Fibroblast of lung (primary cell): ENCODE results near the gene TMEM217. TPM values are rescaled to one million over a fixed set of nuclear protein-coding genes. Genes with fewer than 3 reads are reported as not detected.
A peak's percentile ranks its signal among the peaks of the same experiment; 100 is the strongest.

Experiments used
- DNase-seq, 2 donors: peaks; one replicate each; pipeline versions ENCODE4 v3.0.0 to v3.0.0-alpha.2; 2010; ENCODE audit warnings: low read depth in 2 of 2
- H2AFZ ChIP-seq: 2 replicates; pipeline ENCODE4 v1.5.1; 2012; ENCODE audit warnings: low read length, control low read depth, inconsistent platforms
- H3K27ac ChIP-seq: 2 replicates; pipeline ENCODE4 v1.5.1; 2011; ENCODE audit warnings: low read length, control low read depth; ENCODE audit not compliant: insufficient read depth
- H3K27me3 ChIP-seq: 2 replicates; pipeline ENCODE4 v1.5.1; 2011; ENCODE audit warnings: mild to moderate bottlenecking, low read length; ENCODE audit not compliant: control insufficient read depth, insufficient read depth
- H3K36me3 ChIP-seq: 2 replicates; pipeline ENCODE4 v1.5.1; 2011; ENCODE audit warnings: low read length; ENCODE audit not compliant: control insufficient read depth, insufficient read depth
- H3K4me1 ChIP-seq: 2 replicates; pipeline ENCODE4 v1.5.1; 2011; ENCODE audit warnings: low read length; ENCODE audit not compliant: control insufficient read depth, insufficient read depth; ENCODE audit errors: extremely low read depth
- H3K4me2 ChIP-seq: 2 replicates; pipeline ENCODE4 v1.5.1; 2011; ENCODE audit warnings: low read length, control low read depth; ENCODE audit not compliant: insufficient read depth; ENCODE audit errors: extremely low read depth
- H3K4me3 ChIP-seq, 4 experiments: fragments of 200-600 bp in 1 of 4; sonication (generic) in 1 of 4; replicated peaks in 1 of 4; 2 replicates each; pipeline ENCODE4 v1.5.1; 2011 to 2016; ENCODE audit warnings: low read length in 4 of 4, low read depth in 3 of 4, mild to moderate bottlenecking in 3 of 4, control low read depth in 2 of 4, inconsistent platforms in 1 of 4, mixed read lengths in 1 of 4; ENCODE audit not compliant: insufficient read depth in 1 of 4; ENCODE audit errors: control extremely low read depth in 1 of 4
- H3K79me2 ChIP-seq: 2 replicates; pipeline ENCODE4 v1.5.1; 2012; ENCODE audit warnings: mild to moderate bottlenecking, low read length, inconsistent platforms; ENCODE audit not compliant: control insufficient read depth, insufficient read depth
- H3K9ac ChIP-seq: 2 replicates; pipeline ENCODE4 v1.5.1; 2011; ENCODE audit warnings: mild to moderate bottlenecking, low read length, control low read depth; ENCODE audit not compliant: insufficient read depth
- H3K9me3 ChIP-seq: 2 replicates; pipeline ENCODE4 v1.5.1; 2012; ENCODE audit warnings: low read depth, low read length; ENCODE audit not compliant: control insufficient read depth, insufficient read depth
- H4K20me1 ChIP-seq: 2 replicates; pipeline ENCODE4 v1.5.1; 2011; ENCODE audit warnings: low read length; ENCODE audit not compliant: control insufficient read depth, insufficient read depth; ENCODE audit errors: extremely low read depth
- CTCF ChIP-seq, 2 donors: IDR thresholded peaks in 1 of 2; conservative IDR thresholded peaks in 1 of 2; 1 replicate in 1 of 2; 2 replicates in 1 of 2; pipeline ENCODE4 v1.5.1; 2011 to 2012; ENCODE audit warnings: low read length in 2 of 2, control low read depth in 1 of 2, inconsistent platforms in 1 of 2, low read depth in 1 of 2, mild to moderate bottlenecking in 1 of 2
- EZH2 ChIP-seq: IDR thresholded peaks from 2 replicates; pipeline ENCODE4 v1.5.1; 2012; ENCODE audit warnings: low read length, control low read depth, mild to moderate bottlenecking; ENCODE audit errors: missing control alignments
- polyA plus RNA-seq, 2 donors: library from polyadenylated mRNA; depleted of rRNA in 1 of 2; stranded (reverse) in 1 of 2; unstranded in 1 of 2; fragments of >200 nt; gene quantifications; 2 replicates each; pipeline ENCODE4 v1.2.1, GENCODE V29; 2011 to 2012; ENCODE audit warnings: missing spikeins in 1 of 2
- total RNA-seq: library from RNA; depleted of rRNA; stranded (reverse); fragments of >200 nt; gene quantifications from 2 replicates; pipeline ENCODE4 v1.2.1, GENCODE V29; 2014

TMEM217 gene
- total and polyA plus RNA-seq, 2 donors (not counting 1 experiment from before 2014, with no cell fraction given), result 3.1 to 4.0 TPM

DNA sequence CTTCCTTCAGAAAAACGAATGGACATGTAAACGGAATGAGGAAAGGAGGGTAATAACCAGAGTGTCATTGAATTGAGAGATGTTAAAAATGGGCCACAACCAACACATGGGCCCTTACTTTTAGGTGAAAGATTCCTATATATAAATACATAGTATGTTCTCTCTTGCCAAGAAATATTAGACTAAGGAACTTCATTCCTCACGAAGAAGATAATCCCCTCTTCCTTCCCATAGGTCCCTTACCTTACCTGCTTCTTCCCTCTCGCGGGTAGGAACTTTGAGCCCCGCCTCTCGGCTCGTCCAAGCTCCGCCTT, 667 bp downstream of the TMEM217 start:
- TF ChIP-seq EZH2 (no peak), CTCF (conservative IDR thresholded peaks at IDR 0.05 in 1 of 2, IDR thresholded peaks at IDR 0.05 in 1 of 2; ENCODE audit: low read depth in 1 of 2, low read length in 2 of 2) (no peak)
- peak overlapping the region; percentile 91 to 92 (median 92) for H3K4me3 ChIP-seq
- no peaks in the 10 kb centered on the region for H3K36me3 ChIP-seq
- peaks cover 6% of the 10 kb centered on the region for H3K79me2 ChIP-seq
- H3K27me3 ChIP-seq, result no peaks in the 10 kb centered on the region
- DNase-seq, result no peak
- H3K9ac ChIP-seq, result peak overlapping the region; percentile 97
- H3K4me1 ChIP-seq, result peaks cover 5% of the 10 kb centered on the region
- H3K27ac ChIP-seq, result peak overlapping the region; percentile 97
- H2AFZ ChIP-seq, result peak overlapping the region; percentile 38
- H3K9me3 ChIP-seq, result no peaks in the 10 kb centered on the region
- peak overlapping the region; percentile 90 for H3K4me2 ChIP-seq
- H4K20me1 ChIP-seq, result no peaks in the 10 kb centered on the region

GRCh38 chr6:37256692-37257319, 1.1 kb downstream of the TMEM217 start:
- peak overlapping the region; percentile 90 for H3K4me2 ChIP-seq
- no peaks in the 10 kb centered on the region for H3K9me3 ChIP-seq
- H3K27ac ChIP-seq, result peak overlapping the region; percentile 97
- H4K20me1 ChIP-seq, result no peaks in the 10 kb centered on the region
- no peaks in the 10 kb centered on the region for H3K27me3 ChIP-seq
- H2AFZ ChIP-seq, result peak overlapping the region; percentile 38
- DNase-seq, result peak in 1 of 2 donors; percentile 67
- H3K36me3 ChIP-seq, result no peaks in the 10 kb centered on the region
- peaks cover 5% of the 10 kb centered on the region for H3K4me1 ChIP-seq
- H3K9ac ChIP-seq, result peak overlapping the region; percentile 26
- H3K79me2 ChIP-seq, result peaks cover 6% of the 10 kb centered on the region
- H3K4me3 ChIP-seq, result peak overlapping the region; percentile 91 to 92 (median 92)
- TF ChIP-seq CTCF (conservative IDR thresholded peaks at IDR 0.05 in 1 of 2, IDR thresholded peaks at IDR 0.05 in 1 of 2; ENCODE audit: low read depth in 1 of 2, low read length in 2 of 2), result no peak
- TF ChIP-seq EZH2, result no peak

GRCh38 chr6:37254881-37255280, 3.1 kb downstream of the TMEM217 start:
- no peak overlapping the region for H3K4me3 ChIP-seq
- no peaks in the 10 kb centered on the region for H3K27me3 ChIP-seq
- H3K79me2 ChIP-seq, result peaks cover 6% of the 10 kb centered on the region
- H4K20me1 ChIP-seq, result no peaks in the 10 kb centered on the region
- no peak overlapping the region for H3K9ac ChIP-seq
- DNase-seq, result no peak
- H3K9me3 ChIP-seq, result no peaks in the 10 kb centered on the region
- H3K27ac ChIP-seq, result no peak overlapping the region
- H3K4me1 ChIP-seq, result peaks cover 5% of the 10 kb centered on the region
- no peak overlapping the region for H3K4me2 ChIP-seq
- H2AFZ ChIP-seq, result no peak overlapping the region
- no peaks in the 10 kb centered on the region for H3K36me3 ChIP-seq
- TF ChIP-seq EZH2, result no peak
- TF ChIP-seq CTCF (conservative IDR thresholded peaks at IDR 0.05 in 1 of 2, IDR thresholded peaks at IDR 0.05 in 1 of 2; ENCODE audit: low read depth in 1 of 2, low read length in 2 of 2), result no peak
